Activated T-cell treated with anti-CD3 and anti-CD28 coated beads for 4 hours (primary cell): ENCODE results near the gene UTP20.
"Not testable (repeated sequence)": the region's sequence is repeated elsewhere in the genome, so short reads cannot be mapped to it uniquely, and the experiment has no call there.

ENCODE experiments used
- DNase-seq: peaks from one replicate; pipeline ENCODE4 v3.0.0-alpha.2; 2020

Gene UTP20

DNA sequence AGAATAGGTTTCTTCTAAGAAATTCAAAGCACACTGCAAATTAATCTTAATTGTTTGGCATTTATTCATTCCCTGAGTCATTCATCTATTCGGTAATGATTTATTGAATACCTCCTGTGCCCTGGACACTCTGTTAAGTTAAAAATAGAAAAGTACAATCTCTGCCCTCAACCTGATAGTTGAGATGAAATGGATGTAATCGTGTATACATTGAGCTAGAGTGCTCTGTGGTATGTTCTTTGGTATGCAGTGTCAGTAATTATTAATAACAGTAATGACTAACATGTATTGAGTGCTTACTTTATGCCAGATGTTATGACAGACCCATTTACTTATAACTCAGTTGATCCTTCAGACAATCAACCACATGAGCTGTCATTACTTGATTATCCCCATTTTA, 47.6 kb downstream of the UTP20 start:
- no peak for DNase-seq

DNA sequence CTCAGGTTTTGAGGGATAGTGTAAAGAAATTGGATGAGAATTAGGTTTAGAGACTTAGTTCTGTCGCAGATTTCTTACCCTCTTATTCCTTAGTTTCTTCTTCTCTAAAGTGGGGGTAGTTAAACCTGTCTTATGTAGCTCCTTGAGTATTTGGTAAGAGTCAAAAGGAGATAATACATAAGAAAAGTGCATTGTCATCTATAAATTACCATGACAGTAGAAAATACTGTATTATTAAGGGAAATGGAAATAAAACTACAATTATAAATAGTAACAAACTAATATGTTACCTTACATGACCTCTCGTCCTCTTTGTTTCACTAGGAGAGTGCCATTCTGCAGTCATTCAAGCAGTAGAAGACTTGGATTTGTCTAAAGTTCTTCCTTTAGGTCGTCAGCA, 49.0 kb downstream of the UTP20 start:
- DNase-seq: no peak

DNA sequence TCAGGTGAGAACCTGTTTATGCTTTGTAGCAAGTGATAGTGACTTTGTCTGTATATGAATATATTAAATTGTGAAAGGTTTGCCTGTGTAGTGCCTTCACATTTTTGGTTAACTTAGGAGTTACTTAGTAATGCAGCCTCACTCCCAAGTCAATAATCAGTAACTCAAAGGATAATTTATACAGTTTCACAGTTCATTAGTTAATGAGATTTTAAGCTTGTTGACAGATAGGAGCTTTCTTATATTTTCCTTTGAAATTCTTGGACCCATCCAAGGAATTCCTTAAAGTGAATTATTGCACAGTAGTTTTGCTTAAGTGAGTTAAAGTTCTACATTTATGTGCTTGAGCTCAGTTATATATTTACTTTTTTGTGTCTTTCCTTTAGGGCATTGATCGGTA, 50.7 kb downstream of the UTP20 start:
- no peak for DNase-seq

DNA sequence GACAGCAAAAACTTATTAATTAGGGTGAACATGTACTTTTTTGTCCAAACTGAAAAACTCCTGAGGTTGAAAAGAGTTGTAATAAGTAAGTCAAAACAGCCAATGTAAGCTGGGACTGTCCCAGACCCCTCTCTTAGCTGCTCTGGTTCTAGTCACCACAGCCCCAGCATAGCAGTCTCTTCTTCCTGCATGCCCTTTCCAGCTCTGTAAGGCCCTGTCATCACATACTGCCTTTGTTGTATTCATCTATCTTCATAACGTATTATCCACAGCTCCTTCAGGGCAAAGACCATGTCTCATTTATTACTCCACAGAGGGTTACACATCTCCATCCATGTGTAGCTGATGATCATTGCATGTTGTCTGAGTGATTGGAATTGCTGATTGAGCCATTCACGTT, 56.5 kb downstream of the UTP20 start:
- no peak for DNase-seq

DNA sequence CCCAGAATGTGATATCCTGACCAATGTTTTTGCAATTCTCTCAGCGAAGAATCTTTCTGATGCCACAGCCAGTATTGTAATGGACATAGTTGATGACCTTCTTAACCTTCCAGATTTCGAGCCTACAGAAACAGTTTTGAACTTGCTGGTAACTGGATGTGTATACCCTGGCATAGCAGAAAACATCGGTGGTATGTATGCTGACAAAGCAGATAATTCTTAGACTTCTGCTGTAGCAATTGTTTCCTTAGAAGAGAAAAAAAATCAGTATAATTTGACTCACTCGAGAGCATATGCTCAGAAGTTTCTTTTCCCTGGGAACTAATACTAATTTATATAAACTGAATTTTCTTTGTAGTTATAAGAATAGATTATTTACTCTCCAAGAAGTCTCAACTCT, 58.2 kb downstream of the UTP20 start:
- no peak for DNase-seq

DNA sequence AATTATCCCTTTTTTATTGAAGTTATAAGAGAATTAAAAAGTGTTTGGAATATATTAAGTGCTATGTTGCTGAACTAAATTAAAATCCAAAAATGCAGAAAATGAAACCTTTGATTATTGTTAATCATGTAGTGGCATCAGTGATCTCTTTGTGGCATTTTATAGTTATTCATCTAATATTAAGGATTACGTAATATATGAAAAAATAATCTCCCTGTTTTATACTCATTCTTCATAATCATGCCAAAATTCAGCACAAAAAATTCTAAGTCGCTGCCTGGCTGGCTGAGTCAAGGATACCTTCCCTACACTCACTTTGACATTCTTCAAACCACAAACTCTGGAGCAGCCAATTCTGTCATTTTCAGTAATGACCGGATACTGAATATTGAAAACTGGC, 64.0 kb downstream of the UTP20 start:
- no peak for DNase-seq

DNA sequence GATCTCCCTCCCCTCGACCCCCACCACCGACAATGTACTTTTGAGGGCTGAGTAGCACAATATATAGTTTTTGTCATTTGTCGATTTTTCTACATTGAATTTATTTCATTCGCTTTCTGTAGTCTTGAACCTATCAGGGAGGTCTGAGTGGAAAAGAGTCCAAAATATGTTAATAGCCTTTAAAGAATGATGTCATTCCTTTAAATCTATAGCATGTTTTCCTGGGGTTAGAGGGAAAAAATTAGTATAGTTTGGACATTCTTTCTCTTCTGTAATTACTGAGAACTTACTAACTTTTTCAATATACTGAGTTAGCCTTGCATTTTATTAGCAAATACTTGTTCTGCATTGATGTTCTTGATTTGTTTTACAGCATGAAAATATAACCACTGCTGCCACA, 71.8 kb downstream of the UTP20 start:
- no peak for DNase-seq

DNA sequence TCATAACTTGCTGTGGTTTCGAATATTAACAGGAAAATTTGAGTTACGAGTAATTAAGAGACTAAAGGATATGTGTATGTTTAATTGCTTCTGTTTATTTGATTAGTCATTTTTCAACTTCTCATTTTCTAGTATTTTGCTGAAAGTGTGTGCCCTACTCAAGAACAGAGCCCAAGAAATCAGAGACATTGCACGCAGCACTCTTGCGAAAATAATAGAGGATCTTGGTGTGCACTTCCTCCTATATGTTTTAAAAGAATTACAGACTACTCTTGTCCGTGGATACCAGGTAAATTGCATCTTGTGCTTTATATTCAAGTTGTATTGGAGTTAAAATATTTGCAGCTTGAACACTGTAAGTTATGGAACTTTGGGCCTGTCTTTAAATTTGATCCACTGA, 76.9 kb downstream of the UTP20 start:
- DNase-seq: no peak

DNA sequence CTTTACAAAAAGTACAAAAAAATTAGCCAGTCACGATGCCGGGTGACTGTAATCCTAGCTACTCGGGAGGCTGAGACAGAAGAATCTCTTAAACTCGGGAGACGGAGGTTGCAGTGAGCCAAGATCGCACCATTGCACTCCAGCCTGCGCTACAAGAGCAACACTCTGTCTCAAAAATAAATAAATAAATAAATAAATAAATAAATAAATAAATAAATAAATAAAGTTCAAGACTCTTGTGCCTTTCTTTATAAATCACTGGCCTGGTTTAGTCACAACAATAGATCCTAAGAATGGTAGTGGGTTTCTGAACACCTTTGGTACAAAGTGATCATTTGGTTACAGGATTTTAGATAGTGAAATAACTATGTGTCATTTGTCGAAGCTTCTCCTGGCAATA, 81.5 kb downstream of the UTP20 start:
- DNase-seq: no peak

DNA sequence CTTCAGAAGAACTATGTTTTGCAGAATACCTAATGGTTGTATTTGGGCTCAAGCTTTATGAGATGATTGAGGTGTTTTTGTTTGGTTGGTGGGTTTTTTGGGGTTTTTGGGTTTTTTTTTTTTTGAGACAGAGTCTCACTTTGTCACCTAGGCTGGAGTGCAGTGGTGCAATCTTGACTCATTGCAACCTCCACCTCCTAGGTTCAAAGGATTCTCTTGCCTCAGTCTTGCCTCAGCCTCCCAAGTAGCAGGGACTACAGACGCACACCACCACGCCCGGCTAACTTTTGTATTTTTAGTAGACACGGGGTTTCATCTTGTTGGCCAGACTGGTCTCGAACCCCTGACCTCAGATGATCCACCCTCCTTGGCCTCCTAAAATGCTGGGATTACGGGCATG, 88.1 kb downstream of the UTP20 start:
- no peak for DNase-seq

DNA sequence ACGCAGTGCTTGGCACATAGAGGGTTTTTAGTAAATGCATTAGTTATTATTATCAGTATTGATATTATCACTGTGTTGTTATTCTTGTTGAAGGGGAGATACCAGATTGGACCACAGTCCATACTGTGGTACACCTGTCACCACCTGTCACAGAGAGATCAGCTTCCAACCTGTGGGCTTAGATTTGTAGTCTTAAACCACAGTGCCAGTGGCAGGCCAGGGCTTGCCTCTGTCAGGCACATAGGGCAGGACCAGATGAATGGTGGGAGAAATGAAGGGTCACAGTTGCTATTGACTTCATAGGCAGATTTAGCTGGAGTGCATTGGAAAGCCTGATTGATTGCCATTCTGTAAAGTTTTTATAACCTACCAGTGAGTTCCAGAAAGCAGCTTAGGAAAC, 92.5 kb downstream of the UTP20 start:
- DNase-seq: no peak

DNA sequence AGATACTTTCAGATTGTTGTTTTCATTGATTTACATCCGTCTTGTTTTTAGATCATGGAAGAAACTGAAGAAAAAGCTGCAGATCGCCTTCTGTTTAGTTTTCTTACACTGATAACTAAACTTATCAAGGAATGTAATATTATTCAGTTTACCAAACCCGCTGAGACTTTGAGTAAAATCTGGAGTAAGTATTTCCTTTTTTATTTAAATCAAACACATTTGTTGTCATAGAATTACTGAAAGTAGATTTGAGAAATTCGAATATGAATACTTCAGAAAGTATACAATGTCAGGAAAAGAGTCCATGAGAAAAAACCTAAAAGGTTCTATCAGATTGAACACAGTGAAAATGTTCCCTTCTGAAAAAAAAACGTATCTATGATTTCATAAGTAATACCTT, 95.7 kb downstream of the UTP20 start:
- DNase-seq: no peak

DNA sequence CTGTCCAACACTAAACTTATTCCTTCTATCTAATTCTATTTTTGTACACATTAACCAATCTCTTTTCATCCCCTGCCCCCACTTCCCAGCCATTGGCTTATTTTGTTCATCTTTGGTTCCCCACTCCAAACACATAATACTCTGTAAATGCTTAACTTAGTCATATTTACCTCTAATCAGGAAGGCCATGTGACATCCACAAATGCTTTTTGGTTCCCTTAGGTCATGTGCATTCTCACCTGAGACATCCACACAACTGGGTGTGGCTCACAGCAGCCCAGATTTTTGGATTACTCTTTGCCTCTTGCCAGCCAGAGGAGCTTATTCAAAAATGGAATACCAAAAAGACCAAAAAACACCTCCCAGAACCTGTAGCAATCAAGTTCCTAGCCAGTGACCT, 99.2 kb downstream of the UTP20 start:
- no peak for DNase-seq

DNA sequence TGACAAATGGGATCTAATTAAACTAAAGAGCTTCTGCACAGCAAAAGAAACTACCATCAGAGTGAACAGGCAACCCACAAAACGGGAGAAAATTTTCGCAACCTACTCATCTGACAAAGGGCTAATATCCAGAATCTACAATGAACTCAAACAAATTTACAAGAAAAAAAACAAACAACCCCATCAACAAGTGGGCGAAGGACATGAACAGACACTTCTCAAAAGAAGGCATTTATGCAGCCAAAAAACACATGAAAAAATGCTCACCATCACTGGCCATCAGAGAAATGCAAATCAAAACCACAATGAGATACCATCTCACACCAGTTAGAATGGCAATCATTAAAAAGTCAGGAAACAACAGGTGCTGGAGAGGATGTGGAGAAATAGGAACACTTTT, 111.3 kb downstream of the UTP20 start:
- DNase-seq: not testable (repeated sequence)

DNA sequence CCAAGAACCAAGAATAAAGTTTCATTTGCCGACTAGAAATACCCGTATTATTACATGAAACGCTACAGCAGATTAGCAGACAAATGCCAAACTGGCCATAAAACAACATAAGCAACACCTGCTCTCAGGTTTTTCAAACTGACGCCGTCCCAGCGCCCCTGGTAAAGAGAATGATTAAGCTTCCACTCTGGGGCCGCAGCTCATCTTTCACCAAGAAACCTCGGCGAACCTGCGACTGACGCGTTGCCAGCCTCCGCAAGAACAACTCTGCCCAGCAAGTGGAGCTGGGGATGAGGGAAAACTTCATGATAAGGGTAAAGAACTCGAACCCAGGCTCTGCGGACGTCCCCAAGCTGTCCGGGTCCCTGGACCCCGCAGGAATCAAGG, 127.1 kb downstream of the UTP20 start:
- DNase-seq: no peak

DNA sequence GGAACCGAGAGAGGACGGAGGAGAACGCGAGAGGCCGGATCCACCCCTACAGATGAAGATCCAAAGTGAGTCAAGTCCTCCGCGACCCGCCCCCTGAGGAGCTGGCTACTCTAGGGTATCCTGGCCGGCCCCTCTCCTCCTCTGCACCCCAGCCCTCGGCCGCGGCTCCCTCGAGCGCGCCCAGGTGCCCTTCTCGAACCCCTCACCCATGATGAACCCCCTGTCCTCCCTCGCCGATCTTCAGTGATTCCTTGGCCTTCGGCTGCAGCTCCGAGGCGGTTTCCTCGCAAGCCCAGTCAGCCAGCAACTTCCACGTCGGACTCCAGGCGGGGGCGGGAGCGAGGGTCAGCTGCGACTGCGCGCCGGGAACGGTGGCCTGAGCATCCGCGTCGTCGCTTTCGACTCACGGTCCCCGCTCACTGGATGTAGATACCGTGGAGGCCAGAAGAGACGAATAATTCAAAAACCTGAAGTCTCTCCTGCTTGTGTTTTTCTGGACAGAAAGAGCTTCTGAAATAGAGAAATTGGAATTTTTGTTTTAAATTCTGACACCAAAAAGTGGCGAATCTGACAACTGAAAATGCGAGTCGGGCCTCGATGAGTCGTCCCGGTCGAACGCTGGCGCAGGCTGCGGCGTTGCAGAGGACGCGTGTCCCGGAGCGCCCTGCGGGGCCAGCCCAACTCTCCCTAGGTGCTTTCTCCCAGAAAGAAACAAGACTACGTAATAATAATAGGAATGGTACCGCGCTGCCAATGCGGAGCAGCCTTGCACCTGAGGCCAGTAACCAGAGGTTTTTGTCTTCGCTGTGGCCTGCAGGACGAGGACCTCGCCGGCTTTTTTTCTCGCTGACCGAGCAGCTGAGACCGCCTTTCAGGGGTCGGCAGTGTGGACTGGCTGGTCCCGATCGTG, 127.8 kb downstream of the UTP20 start, which contains the start of gene ARL1:
TSS of gene ARL1 (minus strand) at position 337 of the 910 bp plus-strand sequence. CDS start at position 210, 127 bp downstream.
- peak; percentile 77 for DNase-seq

DNA sequence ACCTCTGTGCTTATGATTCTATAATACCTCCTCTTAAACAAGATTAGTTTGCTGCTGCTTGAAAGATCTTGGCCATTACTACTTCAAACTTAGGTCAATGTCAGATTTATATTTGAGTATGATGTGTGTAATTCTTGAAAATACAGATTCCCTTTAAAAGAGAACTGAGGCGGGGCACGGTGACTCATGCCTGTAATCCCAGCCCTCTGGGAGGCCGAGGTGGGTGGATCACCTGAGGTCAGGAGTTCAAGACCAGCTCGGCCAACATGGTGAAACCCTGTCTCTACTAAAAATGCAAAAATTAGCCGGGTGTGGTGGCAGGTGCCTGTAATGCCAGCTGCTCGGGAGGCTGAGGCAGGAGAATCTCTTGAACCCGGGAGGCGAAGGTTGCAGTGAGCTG, 130.3 kb downstream of the UTP20 start:
- DNase-seq: not testable (repeated sequence)

DNA sequence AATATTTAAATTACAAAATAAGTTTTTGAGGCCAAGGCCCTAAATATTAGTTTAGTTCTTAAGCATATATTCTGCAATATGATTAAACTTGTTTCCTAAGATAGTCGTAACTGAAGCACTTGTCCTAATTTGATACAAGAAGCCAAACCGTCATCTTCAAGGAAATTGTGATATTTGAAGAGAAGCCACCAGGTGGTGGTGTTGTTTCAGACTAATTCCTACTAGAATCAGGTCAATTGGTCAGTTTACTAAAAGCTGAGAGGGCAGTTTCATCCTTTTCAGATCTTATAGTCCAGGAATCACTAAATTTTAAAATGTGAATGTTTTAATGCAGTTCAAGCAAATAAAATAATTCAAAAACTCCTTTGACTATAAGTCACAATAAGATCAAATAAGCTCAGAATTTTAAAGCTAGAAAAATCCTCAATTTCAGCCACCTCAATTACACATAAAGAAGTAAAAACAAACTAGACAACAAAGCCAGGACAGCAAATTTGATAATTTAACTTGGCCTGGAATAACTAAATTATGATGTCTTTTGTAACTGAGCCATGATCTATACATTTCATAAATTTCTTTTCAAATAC, 134.7 kb downstream of the UTP20 start:
- DNase-seq: no peak

DNA sequence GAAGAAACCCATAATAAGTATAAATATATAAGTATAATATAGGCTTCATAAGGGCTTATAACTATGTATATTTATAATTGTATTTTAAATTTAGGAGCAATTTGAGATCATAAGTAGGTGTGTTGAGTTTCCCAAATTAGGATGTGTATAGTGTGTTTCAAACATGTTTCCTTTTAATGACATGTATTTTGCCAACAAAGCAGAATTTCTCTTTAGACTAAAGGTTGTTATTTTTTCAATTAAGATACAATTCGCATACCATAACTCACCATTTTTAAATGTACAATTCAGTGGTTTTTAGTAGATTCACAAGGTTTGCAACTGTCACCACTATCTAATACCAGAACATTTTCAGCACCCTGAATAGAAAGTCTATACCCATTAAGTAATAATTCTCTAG, 135.3 kb downstream of the UTP20 start:
- DNase-seq: no peak

DNA sequence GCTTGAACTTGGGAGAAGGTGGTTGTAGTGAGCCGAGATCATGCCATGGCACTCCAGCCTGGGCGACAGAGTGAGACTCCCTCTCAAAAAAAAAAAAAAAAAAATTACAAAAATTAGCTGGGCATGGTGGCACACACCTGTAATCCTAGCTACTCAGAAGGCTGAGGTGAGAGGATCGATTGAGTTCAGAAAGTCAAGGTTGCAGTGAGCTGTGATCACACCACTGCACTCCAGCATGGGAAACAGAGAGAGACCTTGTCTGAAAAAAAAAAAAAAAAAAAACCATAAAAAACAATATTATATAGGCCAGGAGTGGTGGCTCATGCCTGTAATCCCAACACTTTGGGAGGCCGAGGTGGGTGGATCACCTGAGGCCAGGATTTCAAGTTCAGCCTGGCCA, 142.2 kb downstream of the UTP20 start:
- not testable (repeated sequence) for DNase-seq

DNA sequence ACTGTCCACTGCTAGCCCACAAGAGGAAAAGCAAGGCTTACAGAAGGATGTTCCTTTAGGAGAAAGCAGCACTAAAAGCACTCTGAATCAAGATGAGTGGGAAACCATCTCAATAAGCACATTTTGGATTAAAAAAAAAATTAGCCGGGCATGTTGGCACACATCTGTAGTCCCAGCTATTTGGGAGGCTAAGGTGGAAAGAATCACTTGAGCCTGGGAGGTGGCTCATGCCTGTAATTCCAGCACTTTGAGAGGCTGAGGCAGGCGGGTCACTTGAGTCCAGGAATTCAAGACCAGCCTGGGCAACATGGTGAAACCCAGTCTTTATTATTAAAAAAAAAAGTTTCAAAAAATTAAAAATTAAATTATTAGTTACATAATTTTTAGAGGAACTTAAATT, 144.7 kb downstream of the UTP20 start:
- no peak for DNase-seq

DNA sequence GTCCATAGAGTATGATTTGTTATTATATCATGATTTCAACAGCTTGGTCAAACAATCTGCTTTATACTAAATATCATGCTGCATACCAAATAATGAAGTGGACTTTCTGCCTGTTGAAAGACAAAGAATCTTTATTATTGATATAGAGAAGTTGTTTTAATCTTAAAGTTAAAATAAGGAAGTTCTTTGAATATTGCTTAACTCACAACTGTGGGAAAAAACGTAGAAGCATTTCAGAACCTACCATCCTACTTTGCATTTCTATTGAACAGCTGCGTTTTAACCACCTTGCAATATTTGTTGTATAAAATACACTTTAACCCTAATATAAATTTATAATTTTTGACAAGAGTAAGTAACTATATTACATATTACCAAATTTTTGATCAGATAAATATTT, 150.6 kb downstream of the UTP20 start:
- no peak for DNase-seq

DNA sequence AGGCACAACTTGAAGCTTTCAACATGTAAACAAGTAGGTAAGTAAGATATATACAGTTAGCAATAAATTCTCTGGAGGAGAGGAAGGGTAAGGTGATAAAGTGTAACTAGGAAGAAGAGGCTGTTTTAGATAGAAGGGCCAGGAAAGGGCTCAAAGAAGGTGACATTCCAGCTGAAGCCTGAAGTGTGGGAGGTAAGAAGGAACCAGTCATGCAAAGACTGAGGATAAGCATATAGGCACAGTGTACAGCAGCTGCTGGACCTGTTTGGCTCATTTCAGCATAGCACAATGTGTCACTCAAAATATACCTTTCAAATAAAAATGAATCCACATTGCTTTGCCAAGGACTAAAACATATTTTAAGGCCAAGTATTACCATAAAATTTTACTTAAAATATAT, 156.2 kb downstream of the UTP20 start:
- DNase-seq: no peak
